Hepatocyte (in vitro differentiated cells): ENCODE measurements around the gene ADAM15.

Source experiments
- CTCF ChIP-seq: fragments of 200-600 bp; sonication (generic); IDR thresholded peaks from 2 replicates; pipeline ENCODE4 v1.5.1; 2016; ENCODE audit warnings: antibody characterized with exemption, mild to moderate bottlenecking; ENCODE audit not compliant: poor library complexity
- EZH2 ChIP-seq: fragments of 200-600 bp; sonication (generic); IDR thresholded peaks from 2 replicates; pipeline ENCODE4 v1.6.1; 2016; ENCODE audit warnings: antibody characterized with exemption, mild to moderate bottlenecking, borderline replicate concordance
- EZH2phosphoT487 ChIP-seq: fragments of 200-600 bp; sonication (generic); IDR thresholded peaks from one replicate; pipeline ENCODE4 v1.6.1; 2018; ENCODE audit warnings: antibody characterized with exemption, mild to moderate bottlenecking, low read depth, moderate library complexity; ENCODE audit not compliant: unreplicated experiment, severe bottlenecking

- TF ChIP-seq EZH2 (no peak), EZH2phosphoT487 (no peak), CTCF (no peak)
Observed at GRCh38 chr1:155110381-155110780, 59.3 kb downstream of the ADAM15 start.
